Measurements from ENCODE around the gene SOS2.

GRCh38 chr14:50232276-50232642, 881 bp upstream of the SOS2 start:
- TF ChIP-seq POLR2AphosphoS5 (IDR thresholded peaks at IDR 0.05; ENCODE audit: low read depth, low read length) (no peak), CTCF (IDR thresholded peaks at IDR 0.05 in 2 of 3, conservative IDR thresholded peaks at IDR 0.05 in 1 of 3; ENCODE audit: borderline replicate concordance in 1 of 3, insufficient read depth in 1 of 3, low read depth in 2 of 3, low read length in 2 of 3) (no peak), REST (IDR thresholded peaks at IDR 0.05; ENCODE audit: low read depth) (no peak), YY1 (IDR thresholded peaks at IDR 0.05; ENCODE audit: extremely low read depth, insufficient replicate concordance, low read depth, low read length) (no peak), EZH2phosphoT487 (IDR thresholded peaks at IDR 0.05; ENCODE audit: borderline replicate concordance) (no peak), SRF (IDR thresholded peaks at IDR 0.05; ENCODE audit: low read depth) (no peak), EZH2 (IDR thresholded peaks at IDR 0.05) (no peak), ZBTB33 (IDR thresholded peaks at IDR 0.05; ENCODE audit: extremely low read depth, insufficient replicate concordance, low read length) (no peak), JUND (IDR thresholded peaks at IDR 0.05) (no peak), POLR2A (IDR thresholded peaks at IDR 0.05; ENCODE audit: borderline replicate concordance, extremely low read depth, insufficient read depth, insufficient read length) (no peak)

Measured in HCT116 (cell line).